Measurements from ENCODE around the gene NUAK1.
A peak's percentile ranks its signal among the peaks of the same experiment; 100 is the strongest.
"Not testable (repeated sequence)": the region's sequence is repeated elsewhere in the genome, so short reads cannot be mapped to it uniquely, and the experiment has no call there.

NUAK1 gene

DNA sequence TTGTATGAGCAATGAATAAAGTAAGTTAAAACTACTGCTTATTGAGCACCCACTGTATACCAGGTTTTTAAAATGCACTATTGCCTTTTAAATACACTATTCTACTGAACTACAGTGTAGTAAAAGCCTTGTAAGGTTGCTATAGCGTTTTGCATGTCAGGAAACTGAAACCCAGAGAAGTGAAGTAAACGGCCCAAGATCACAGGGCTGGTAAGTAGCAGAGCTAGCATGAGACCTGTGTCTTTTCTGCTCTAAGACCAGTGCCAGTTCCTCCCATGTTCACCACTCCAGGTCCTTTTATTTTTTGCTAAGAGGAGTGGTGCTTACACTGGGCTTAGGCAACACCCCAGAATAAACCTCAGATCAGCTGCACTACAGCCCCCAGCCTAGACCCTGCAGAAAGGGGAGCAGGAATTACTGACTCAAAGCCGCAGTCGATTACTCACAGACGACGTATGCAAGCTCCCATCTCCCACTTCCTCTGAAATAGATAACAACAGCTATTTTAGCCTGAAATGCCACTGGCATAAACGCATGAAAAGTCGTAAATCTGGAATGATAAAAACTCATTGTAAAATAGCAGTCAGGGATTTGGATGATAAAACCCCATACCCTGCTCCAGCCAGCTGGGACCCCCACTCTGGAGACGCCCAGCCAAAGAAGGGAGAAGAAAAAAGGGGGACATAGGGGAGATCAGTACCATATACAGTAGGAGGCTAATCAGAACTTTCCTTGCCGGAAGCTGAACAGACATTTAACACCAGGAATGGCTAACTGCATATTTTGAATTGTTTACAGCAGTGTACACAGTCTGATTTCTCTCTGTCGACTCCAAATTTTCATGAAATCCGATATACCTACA lies 108.3 kb downstream of the NUAK1 start:
- DNase-seq, result peak; percentile 95
- in situ Hi-C loops (cut with HindIII; ENCODE audit: low pct_ligation_motif_present, low pct_unique_long_range_greater_than_20kb, low sequenced_read_pairs), result no loop called here

- no peak for DNase-seq
- in situ Hi-C loops (cut with HindIII; ENCODE audit: low pct_ligation_motif_present, low pct_unique_long_range_greater_than_20kb, low sequenced_read_pairs), result no loop called here
Measured at GRCh38 chr12:106029532-106029931, 109.2 kb downstream of the NUAK1 start.

GRCh38 chr12:106027911-106028310 lies 110.8 kb downstream of the NUAK1 start:
- DNase-seq, result no peak
- in situ Hi-C loops (cut with HindIII; ENCODE audit: low pct_ligation_motif_present, low pct_unique_long_range_greater_than_20kb, low sequenced_read_pairs), result no loop called here

- in situ Hi-C loops (cut with HindIII; ENCODE audit: low pct_ligation_motif_present, low pct_unique_long_range_greater_than_20kb, low sequenced_read_pairs), result no loop called here
Measured at GRCh38 chr12:106027286-106027685, 111.5 kb downstream of the NUAK1 start.

GRCh38 chr12:106025129-106025528 lies 113.6 kb downstream of the NUAK1 start:
- in situ Hi-C loops (cut with HindIII; ENCODE audit: low pct_ligation_motif_present, low pct_unique_long_range_greater_than_20kb, low sequenced_read_pairs), result no loop called here
- no peak for DNase-seq

More at GRCh38 chr12:106027286-106027685, 111.5 kb downstream of the NUAK1 start:
- no peak for DNase-seq

- in situ Hi-C loops (cut with HindIII; ENCODE audit: low pct_ligation_motif_present, low pct_unique_long_range_greater_than_20kb, low sequenced_read_pairs), result no loop called here
- DNase-seq, result no peak
Measured at GRCh38 chr12:106023039-106023438, 115.7 kb downstream of the NUAK1 start.

GRCh38 chr12:106022568-106023012 lies 116.2 kb downstream of the NUAK1 start:
- peak; percentile 90 for DNase-seq
- in situ Hi-C loops (cut with HindIII; ENCODE audit: low pct_ligation_motif_present, low pct_unique_long_range_greater_than_20kb, low sequenced_read_pairs), result no loop called here

GRCh38 chr12:106021516-106021915 lies 117.2 kb downstream of the NUAK1 start:
- in situ Hi-C loops (cut with HindIII; ENCODE audit: low pct_ligation_motif_present, low pct_unique_long_range_greater_than_20kb, low sequenced_read_pairs), result no loop called here
- DNase-seq, result no peak

DNA sequence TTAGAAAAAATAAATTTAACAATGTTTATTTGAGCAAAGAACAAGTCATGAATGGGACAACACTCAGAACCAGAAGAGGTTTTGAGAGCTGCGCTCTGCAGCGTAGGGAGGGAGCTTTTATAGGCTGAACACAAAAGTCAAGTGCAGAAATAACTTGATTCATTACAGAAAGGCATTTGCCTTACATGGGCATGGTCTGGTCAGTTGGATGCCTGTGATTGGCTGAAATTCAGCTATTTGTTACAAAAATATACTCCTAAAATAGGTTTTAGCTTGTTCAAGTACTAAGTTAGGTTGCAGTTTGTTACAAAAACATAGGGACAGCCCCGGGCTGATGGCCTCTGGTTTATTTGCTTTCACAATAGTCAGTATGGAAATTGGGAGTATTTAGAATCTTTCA lies 118.0 kb downstream of the NUAK1 start:
- in situ Hi-C loops (cut with HindIII; ENCODE audit: low pct_ligation_motif_present, low pct_unique_long_range_greater_than_20kb, low sequenced_read_pairs), result no loop called here
- DNase-seq, result no peak

GRCh38 chr12:106019144-106019543 lies 119.6 kb downstream of the NUAK1 start:
- in situ Hi-C loops (cut with HindIII; ENCODE audit: low pct_ligation_motif_present, low pct_unique_long_range_greater_than_20kb, low sequenced_read_pairs), result no loop called here
- no peak for DNase-seq

DNA sequence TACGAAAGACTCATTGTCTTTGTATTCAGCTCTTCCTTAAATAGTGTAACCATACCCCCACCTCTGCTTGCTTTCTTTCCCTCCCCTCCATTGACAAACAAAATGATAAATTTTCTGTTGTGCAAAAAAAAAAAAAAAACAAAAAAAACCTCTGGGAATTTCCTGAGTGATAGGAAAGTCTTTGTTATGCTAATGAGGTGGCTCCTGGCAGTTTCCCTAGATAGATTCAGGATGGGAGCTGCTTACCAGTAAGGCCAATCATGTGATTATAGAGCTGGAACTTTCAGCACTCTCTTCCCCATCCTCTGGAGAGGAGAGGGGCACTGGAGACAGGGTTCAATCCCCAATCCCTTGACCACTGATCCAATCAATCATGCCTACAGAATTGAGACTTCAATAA lies 120.5 kb downstream of the NUAK1 start:
- in situ Hi-C loops (cut with HindIII; ENCODE audit: low pct_ligation_motif_present, low pct_unique_long_range_greater_than_20kb, low sequenced_read_pairs), result no loop called here
- DNase-seq, result no peak

GRCh38 chr12:106016601-106017278 lies 122.0 kb downstream of the NUAK1 start:
- DNase-seq; in situ Hi-C loops (cut with HindIII; ENCODE audit: low pct_ligation_motif_present, low pct_unique_long_range_greater_than_20kb, low sequenced_read_pairs): not testable (repeated sequence)

- DNase-seq, result no peak
- in situ Hi-C loops (cut with HindIII; ENCODE audit: low pct_ligation_motif_present, low pct_unique_long_range_greater_than_20kb, low sequenced_read_pairs), result no loop called here
Measured at GRCh38 chr12:106015646-106016045, 123.1 kb downstream of the NUAK1 start.

DNA sequence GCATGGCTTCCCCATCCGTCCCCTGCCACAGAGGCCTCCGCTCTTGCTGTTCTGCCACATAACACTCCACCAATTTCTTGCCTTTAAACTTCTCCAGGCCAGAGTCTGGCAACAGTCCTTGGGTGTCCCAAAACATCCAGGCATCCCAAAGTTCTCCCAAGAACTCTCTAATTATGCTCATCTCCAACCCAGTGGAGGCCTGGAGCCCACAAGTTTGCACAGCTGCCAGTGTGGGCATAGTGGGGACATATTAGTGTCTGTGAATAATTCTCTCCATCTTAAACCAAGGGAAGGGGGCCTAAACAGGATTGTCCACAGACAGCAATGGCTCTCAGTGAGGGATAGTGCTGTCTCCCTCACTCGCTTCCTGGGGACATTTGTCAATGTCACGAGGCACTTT lies 124.8 kb downstream of the NUAK1 start:
- in situ Hi-C loops (cut with HindIII; ENCODE audit: low pct_ligation_motif_present, low pct_unique_long_range_greater_than_20kb, low sequenced_read_pairs), result no loop called here
- DNase-seq, result no peak

Data from ACHN (cell line).